GM21367 (cell line): ENCODE data around the gene POU2F1.

Experiments
- ATAC-seq: cut with Tn5 transposase; IDR thresholded peaks from one replicate; pipeline ENCODE4 v1.9.1; 2021; ENCODE audit not compliant: unreplicated experiment

The POU2F1 gene

GRCh38 chr1:167412920-167413319, 192.2 kb downstream of the POU2F1 start:
- no peak for ATAC-seq

DNA sequence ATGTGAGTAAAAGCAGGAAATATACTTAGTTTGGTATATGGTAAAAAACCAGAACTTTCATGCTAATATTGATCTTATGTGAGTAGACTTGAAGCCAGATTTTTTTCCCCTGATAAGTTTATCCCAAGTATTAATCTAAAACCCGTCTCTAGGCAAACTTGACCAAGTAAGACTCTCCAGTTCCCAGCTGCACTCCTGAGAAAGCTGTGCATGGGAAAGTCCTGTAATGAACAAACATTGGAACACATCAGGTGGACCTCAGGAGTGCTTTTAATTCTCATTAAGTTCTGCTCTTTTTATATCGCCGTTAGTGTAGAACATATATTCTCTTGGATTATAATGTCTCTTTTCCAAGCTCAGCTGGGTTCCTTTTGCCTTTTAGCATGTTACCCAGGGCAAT, 192.6 kb downstream of the POU2F1 start:
- ATAC-seq, result no peak

GRCh38 chr1:167416506-167416905, 195.8 kb downstream of the POU2F1 start:
- ATAC-seq, result no peak

- ATAC-seq, result no peak
Measured at GRCh38 chr1:167418391-167418790, 197.7 kb downstream of the POU2F1 start.

DNA sequence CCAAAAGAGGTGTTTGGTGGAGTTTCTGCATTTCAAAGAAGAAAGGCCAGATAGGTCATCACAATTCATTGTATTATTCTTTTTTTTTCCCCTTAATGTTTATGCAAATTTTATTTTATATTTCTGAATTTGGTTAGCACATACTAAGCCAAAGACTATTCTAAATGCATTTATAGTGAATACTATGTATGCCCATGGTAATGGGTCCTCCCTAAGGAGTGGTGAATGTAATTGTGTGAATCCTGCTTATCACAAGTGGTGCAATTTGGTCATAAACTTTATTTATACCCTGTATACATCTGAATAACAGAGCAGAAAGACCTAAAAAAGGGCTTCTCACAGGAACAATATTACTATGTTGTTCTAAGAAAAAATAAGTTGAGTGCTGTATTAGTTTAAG, 198.6 kb downstream of the POU2F1 start:
- no peak for ATAC-seq

DNA sequence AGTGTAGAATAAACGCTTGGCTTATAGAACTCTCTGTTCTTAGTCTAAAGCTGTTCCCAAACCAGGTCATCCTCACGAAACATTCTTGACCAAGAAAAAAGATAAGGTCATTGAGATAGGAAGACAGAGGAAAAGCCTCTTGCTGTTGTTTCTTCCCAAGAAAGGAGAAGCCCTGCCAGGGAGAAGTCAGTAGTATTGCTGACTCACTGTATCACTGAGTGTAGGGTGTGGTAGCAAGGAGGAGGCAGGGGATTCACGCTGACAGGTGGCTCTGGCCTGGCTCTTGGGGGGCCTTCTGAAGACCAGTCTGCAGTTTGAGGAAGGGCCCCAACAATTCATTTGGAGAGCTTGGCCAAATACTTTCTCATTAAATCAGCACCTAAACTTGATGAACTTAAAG, 199.8 kb downstream of the POU2F1 start:
- no peak for ATAC-seq

- no peak for ATAC-seq
Measured at GRCh38 chr1:167423684-167424619, 203.3 kb downstream of the POU2F1 start.

DNA sequence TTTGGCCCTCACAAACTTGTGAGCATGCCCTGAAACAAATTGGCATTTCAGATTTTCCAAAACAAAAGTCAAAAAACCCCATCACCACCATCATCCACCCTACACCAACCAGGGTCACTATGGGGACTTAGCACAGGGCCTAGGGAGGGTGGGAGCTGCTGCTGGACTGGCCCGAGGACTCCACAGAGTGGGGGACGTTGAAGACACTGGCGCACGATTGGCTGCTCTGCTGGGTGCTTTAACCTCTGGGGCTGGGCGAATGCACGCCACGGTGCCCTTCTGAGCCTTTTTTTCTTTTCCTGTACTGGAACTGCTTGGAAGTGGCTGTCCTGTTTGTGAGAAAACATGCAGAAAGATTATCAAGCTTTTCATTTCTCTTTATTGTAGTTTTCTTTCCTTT, 204.8 kb downstream of the POU2F1 start:
- no peak for ATAC-seq

DNA sequence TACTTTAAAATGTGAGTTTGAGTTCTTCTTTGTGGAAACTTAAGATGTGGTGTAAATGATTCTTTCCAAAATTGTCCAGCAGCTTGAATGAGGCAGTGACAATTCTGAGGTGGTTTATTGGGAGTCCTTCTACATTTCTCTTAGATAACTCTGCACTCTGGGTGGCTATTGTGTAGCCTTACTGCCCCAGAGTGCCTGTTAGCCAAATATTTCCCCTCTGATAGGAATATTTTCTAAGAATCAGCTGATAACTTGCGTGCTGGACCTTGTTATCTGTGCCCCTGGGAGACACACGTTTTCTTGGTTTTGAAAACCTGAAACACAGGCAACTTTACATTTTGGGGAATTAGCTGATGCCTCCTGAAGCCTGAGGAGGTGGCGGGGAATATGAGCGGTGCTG, 206.0 kb downstream of the POU2F1 start:
- no peak for ATAC-seq

DNA sequence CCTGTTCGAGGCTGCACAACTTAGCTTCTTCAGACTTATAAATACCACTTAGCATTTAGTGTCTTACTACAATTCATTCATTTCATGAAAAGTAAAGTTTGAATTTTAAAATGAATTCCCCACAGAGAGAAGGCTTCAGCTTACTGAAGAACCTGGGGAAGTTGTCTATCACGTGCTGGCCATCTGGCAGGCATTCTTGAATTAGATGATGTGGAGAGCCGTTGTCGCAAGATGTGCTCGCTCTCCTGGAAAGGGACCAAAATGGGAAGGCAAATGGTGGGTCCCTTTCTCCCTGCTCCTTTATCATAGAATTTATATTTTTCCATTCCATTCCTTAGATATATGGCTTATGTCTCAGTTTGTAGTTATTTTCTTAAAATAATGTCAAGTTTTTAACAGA, 207.2 kb downstream of the POU2F1 start:
- ATAC-seq, result no peak

DNA sequence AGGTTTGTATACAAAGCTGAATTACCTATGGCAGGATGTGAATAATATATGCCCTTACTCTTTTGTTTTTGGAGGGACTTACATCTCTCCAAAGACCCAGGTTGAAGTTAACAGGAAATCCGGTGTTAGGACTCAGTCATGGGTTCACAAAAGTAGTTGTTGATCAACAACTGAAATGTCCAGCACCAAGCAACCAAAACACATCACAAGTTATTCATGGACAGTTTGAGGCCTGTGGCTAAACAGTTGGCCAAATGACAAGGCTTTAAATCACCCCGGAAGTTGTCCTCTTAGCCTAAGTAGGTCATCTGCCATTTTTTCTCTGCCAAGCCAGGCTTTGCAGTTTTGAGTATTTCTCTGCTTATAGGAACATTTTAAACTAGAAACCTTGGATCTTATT, 207.7 kb downstream of the POU2F1 start:
- ATAC-seq, result no peak

GRCh38 chr1:167429612-167430011, 208.9 kb downstream of the POU2F1 start:
- no peak for ATAC-seq

GRCh38 chr1:167430134-167430848, 209.6 kb downstream of the POU2F1 start:
- peak; percentile 35 for ATAC-seq

DNA sequence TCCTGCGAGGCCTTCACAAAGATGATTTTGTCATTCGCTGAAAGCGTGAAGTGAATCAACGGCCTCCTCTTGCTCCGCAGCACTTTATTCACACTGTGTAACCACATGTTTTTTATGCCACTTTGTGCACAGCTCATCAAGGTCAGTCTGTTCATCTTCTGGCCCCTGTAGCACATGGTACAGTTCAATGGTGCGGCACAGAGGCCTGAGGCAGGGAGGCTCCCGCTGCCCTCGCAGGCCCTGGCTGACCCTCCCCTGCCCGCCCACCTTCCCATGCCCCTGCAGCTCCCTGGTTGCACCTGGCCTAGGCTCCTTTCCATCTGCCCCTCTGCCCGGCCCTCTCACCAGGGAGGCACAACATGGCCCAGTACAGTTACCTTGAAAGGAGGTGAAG, 210.2 kb downstream of the POU2F1 start:
- ATAC-seq, result no peak

DNA sequence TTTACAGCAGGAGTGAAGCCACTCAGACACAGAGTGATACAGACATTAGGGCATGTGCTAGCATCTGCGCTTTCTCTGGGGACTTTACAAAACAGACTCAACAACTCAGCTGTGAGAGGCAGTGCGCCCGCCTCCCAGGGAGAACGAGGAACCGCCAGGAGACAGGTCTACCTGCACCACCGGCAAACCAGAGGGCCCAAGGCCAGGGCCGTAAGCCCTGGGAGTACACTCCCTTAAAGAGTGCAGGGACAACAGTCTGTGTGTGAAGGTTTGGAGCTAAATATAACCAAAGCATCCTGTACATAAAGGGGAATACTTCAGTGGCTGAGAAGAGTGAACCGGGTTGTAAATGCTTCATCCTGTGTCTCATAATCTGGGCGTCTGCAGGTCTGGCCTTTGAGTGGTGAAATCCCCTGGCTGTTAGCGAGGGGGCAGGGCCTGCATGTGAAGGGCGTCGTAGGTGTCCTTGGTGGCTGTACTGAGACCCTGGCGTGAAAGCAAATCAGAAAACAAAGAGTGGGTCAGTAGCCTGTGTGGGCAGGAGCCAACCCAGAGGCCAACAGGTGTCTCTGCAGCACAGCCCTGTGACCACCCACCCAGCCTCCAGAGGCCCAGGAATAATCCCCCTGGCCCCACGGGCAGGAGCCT, 210.7 kb downstream of the POU2F1 start:
- ATAC-seq, result no peak

- ATAC-seq, result no peak
Measured at GRCh38 chr1:167431909-167432650, 211.4 kb downstream of the POU2F1 start.

DNA sequence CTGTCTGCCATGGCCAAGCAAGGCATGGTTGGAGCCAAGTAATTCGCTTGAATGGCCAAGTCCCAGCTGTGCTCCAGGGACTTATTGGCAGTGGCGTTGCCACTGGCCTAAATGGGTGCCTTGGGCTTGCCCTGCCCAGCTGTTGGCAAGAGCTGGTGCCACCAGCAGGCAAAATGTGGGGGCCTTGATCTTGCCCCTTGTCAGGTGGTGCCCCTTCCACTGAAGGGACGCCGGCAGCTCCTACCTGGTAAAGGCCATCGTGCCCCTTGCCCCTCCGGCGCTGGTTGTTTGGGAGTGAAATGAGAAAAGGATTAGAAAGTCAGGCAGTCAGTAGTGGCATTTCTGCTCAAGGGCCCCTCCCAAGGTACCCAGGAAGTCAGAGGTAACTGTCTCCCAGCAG, 212.1 kb downstream of the POU2F1 start:
- no peak for ATAC-seq

GRCh38 chr1:167433884-167434283, 213.2 kb downstream of the POU2F1 start:
- ATAC-seq, result no peak

DNA sequence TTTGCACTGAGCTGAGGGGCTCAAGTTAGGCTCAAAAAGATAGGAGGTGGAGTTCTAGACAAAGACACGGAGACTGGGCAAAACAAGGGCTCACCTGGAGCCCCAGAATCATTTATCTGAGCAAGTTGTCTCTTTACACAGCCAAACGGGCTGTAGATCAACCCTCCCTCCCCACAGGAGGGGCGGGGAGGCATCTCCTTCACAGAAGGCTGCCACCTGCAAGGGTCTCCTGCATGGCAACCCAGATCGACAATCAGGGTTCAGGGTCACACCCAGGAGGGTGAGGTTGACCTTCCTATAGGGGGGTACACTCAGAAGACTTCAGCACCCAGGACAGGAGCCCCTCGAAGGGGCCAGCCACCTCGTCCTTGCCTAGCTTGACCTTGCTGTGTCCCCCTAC, 213.6 kb downstream of the POU2F1 start:
- ATAC-seq, result no peak

DNA sequence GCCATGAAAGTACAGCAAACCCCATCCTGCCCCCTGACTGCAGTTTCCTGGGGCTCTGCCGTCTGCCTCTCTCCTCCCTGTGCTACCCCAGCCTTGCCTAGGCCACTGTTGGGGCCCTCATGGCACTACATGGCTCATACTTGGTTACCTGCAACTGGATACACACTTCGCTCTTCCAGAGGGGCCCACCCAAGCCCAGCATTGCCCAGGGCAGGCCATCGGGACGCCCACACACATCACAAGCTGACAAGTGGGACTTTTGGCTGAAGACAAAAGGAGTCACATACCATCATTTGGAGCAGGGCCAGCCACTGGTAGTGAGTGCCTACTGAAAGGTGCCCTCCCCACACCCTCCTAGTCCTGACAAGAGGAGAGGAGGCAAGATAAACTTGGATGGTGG, 214.8 kb downstream of the POU2F1 start:
- ATAC-seq, result no peak
